H9 (cell line): ENCODE data around the gene STARD3NL. TPM values are rescaled to one million over a fixed set of nuclear protein-coding genes. Genes with fewer than 3 reads are reported as not detected.

ENCODE experiments used
- DNase-seq: peaks from one replicate; pipeline ENCODE4 v3.0.0-alpha.2; 2017
- H2AFZ ChIP-seq: one replicate; pipeline ENCODE4 v1.6.1; 2013; ENCODE audit warnings: mild to moderate bottlenecking, low read length, control low read depth, moderate library complexity
- H2AK5ac ChIP-seq: 2 replicates; pipeline ENCODE4 v1.6.1; 2013; ENCODE audit warnings: low read length, control low read depth, mixed read lengths; ENCODE audit not compliant: insufficient read length
- H2BK120ac ChIP-seq: one replicate; pipeline ENCODE4 v1.6.1; 2013; ENCODE audit warnings: low read depth, mild to moderate bottlenecking, low read length, control low read depth, inconsistent platforms; ENCODE audit not compliant: poor library complexity, severe bottlenecking
- H2BK12ac ChIP-seq: 2 replicates; pipeline ENCODE4 v1.6.1; 2013; ENCODE audit warnings: low read length, control low read depth, mixed read lengths, low read depth; ENCODE audit not compliant: insufficient read length
- H2BK15ac ChIP-seq: 2 replicates; pipeline ENCODE4 v1.6.1; 2013; ENCODE audit warnings: low read depth, low read length, control low read depth
- H2BK20ac ChIP-seq: one replicate; pipeline ENCODE4 v1.6.1; 2013; ENCODE audit warnings: low read depth, mild to moderate bottlenecking, low read length, control low read depth, inconsistent platforms; ENCODE audit not compliant: poor library complexity, severe bottlenecking
- H2BK5ac ChIP-seq: 2 replicates; pipeline ENCODE4 v1.6.1; 2013; ENCODE audit warnings: low read length, control low read depth, mixed read lengths; ENCODE audit not compliant: insufficient read length
- H3K14ac ChIP-seq: 2 replicates; pipeline ENCODE4 v1.6.1; 2013; ENCODE audit warnings: low read length, control low read depth; ENCODE audit not compliant: insufficient read depth
- H3K18ac ChIP-seq: 2 replicates; pipeline ENCODE4 v1.6.1; 2013; ENCODE audit warnings: low read depth, mild to moderate bottlenecking, mixed read lengths, low read length, control low read depth; ENCODE audit not compliant: insufficient read length
- H3K23ac ChIP-seq: 2 replicates; pipeline ENCODE4 v1.6.1; 2013; ENCODE audit warnings: low read length, control low read depth, mixed read lengths, low read depth; ENCODE audit not compliant: insufficient read length
- H3K23me2 ChIP-seq: 2 replicates; pipeline ENCODE4 v1.6.1; 2013; ENCODE audit warnings: low read depth, mild to moderate bottlenecking, mixed read lengths, low read length, control low read depth; ENCODE audit not compliant: insufficient read length, poor library complexity, severe bottlenecking
- H3K27ac ChIP-seq: 2 replicates; pipeline ENCODE4 v1.5.1; 2013; ENCODE audit warnings: low read length, control low read depth, mixed read lengths, low read depth; ENCODE audit not compliant: insufficient read length
- H3K27me3 ChIP-seq: 2 replicates; pipeline ENCODE4 v1.6.1; 2013; ENCODE audit warnings: low read length, control low read depth, inconsistent platforms; ENCODE audit not compliant: insufficient read depth
- H3K4ac ChIP-seq: 2 replicates; pipeline ENCODE4 v1.6.1; 2013; ENCODE audit warnings: low read depth, mild to moderate bottlenecking, control low read depth, inconsistent platforms, low read length, moderate library complexity
- H3K4me1 ChIP-seq: 2 replicates; pipeline ENCODE4 v1.6.1; 2013; ENCODE audit warnings: low read length, control low read depth, inconsistent platforms; ENCODE audit not compliant: insufficient read depth
- H3K4me2 ChIP-seq: 2 replicates; pipeline ENCODE4 v1.6.1; 2013; ENCODE audit warnings: low read length, control low read depth, mixed read lengths; ENCODE audit not compliant: insufficient read length, insufficient read depth
- H3K56ac ChIP-seq: 2 replicates; pipeline ENCODE4 v1.6.1; 2013; ENCODE audit warnings: low read depth, mild to moderate bottlenecking, mixed read lengths, low read length, control low read depth; ENCODE audit not compliant: insufficient read length
- H3K79me1 ChIP-seq: 2 replicates; pipeline ENCODE4 v1.6.1; 2013; ENCODE audit warnings: low read depth, mild to moderate bottlenecking, moderate library complexity, low read length, control low read depth, inconsistent platforms; ENCODE audit not compliant: insufficient read depth, poor library complexity, severe bottlenecking
- H3K79me2 ChIP-seq: 2 replicates; pipeline ENCODE4 v1.6.1; 2013; ENCODE audit warnings: low read length, control low read depth, inconsistent platforms; ENCODE audit not compliant: insufficient read depth
- H3K9ac ChIP-seq: 2 replicates; pipeline ENCODE4 v1.6.1; 2013; ENCODE audit warnings: low read length, control low read depth, mixed read lengths; ENCODE audit not compliant: insufficient read length; ENCODE audit errors: extremely low read depth
- H3K9me3 ChIP-seq: one replicate; pipeline ENCODE4 v1.6.1; 2013; ENCODE audit warnings: low read depth, low read length, inconsistent platforms; ENCODE audit not compliant: control insufficient read depth
- H3T11ph ChIP-seq: one replicate; pipeline ENCODE4 v1.6.1; 2013; ENCODE audit warnings: mild to moderate bottlenecking, low read length, control low read depth, inconsistent platforms
- H4K20me1 ChIP-seq: one replicate; pipeline ENCODE4 v1.6.1; 2013; ENCODE audit not compliant: control insufficient read depth, insufficient read length, insufficient read depth
- H4K5ac ChIP-seq: 2 replicates; pipeline ENCODE4 v1.6.1; 2013; ENCODE audit warnings: low read depth, mild to moderate bottlenecking, mixed read lengths, low read length, control low read depth; ENCODE audit not compliant: insufficient read length
- H4K8ac ChIP-seq: replicated peaks from 2 replicates; pipeline ENCODE4 v1.6.1; 2013; ENCODE audit warnings: low read length, control low read depth, mixed read lengths, low read depth; ENCODE audit not compliant: insufficient read length
- H4K91ac ChIP-seq: 2 replicates; pipeline ENCODE4 v1.6.1; 2013; ENCODE audit warnings: low read depth, mild to moderate bottlenecking, moderate library complexity, mixed read lengths, low read length, control low read depth; ENCODE audit not compliant: insufficient read length
- H3K27ac Mint-ChIP-seq, 3 experiments: 2 replicates in 2 of 3; 3 replicates in 1 of 3; pipeline ENCODE4 v1.8.0; 2020 to 2021; ENCODE audit warnings: mixed read lengths in 3 of 3, mild to moderate bottlenecking in 1 of 3, moderate library complexity in 1 of 3
- H3K27me3 Mint-ChIP-seq: 2 replicates; pipeline ENCODE4 v1.8.0; 2021; ENCODE audit warnings: low read depth, mild to moderate bottlenecking, moderate library complexity, mixed read lengths
- H3K36me3 Mint-ChIP-seq, 3 experiments: 2 replicates in 2 of 3; 3 replicates in 1 of 3; pipeline ENCODE4 v1.8.0; 2020 to 2021; ENCODE audit warnings: low read depth in 3 of 3, mixed read lengths in 3 of 3; ENCODE audit not compliant: insufficient read depth in 1 of 3
- H3K4me1 Mint-ChIP-seq, 2 experiments: 2 replicates each; pipeline ENCODE4 v1.8.0; 2020; ENCODE audit warnings: mixed read lengths in 2 of 2
- H3K4me3 Mint-ChIP-seq, 2 experiments: 2 replicates in 1 of 2; 3 replicates in 1 of 2; pipeline ENCODE4 v1.8.0; 2020 to 2021; ENCODE audit warnings: mild to moderate bottlenecking in 2 of 2, mixed read lengths in 2 of 2, moderate library complexity in 1 of 2
- H3K9me3 Mint-ChIP-seq, 2 experiments: 2 replicates in 1 of 2; 3 replicates in 1 of 2; pipeline ENCODE4 v1.8.0; 2020; ENCODE audit warnings: mild to moderate bottlenecking in 2 of 2, mixed read lengths in 2 of 2, moderate library complexity in 1 of 2
- CTCF ChIP-seq: fragments of 200-600 bp; sonication (generic); conservative IDR thresholded peaks from 3 replicates; pipeline ENCODE4 v1.8.0; 2021; ENCODE audit warnings: antibody characterized with exemption, mild to moderate bottlenecking
- WGBS: extraction: QIAGEN DNeasy Blood & Tissue Kit; methylation state at CpG from one replicate; pipeline ENCODE4 v1.1.7; 2013; ENCODE audit warnings: missing lambda C conversion rate, low lambda C conversion rate, mixed read lengths; ENCODE audit not compliant: insufficient read length; ENCODE audit errors: extremely low coverage; 5-methylcytosine and 5-hydroxymethylcytosine counted together
- total RNA-seq: library from RNA; stranded (reverse); gene quantifications from 2 replicates; pipeline ENCODE4 v1.2.1, GENCODE V29; 2021

STARD3NL gene
- total RNA-seq, 1 experiment from 2014 or later = 36.5 TPM

GRCh38 chr7:38153515-38153914 is 24.5 kb upstream of the STARD3NL start:
- Histone ChIP-seq H4K91ac (no peak overlapping the region), H4K8ac (no peak overlapping the region), H2AFZ (no peak overlapping the region), H3K14ac (no peak overlapping the region), H3K79me1 (no peaks in the 10 kb centered on the region), H3K18ac (no peak overlapping the region), H2BK20ac (no peak overlapping the region), H3K56ac (no peak overlapping the region), H4K20me1 (no peaks in the 10 kb centered on the region), H2BK15ac (no peak overlapping the region), H3K23ac (no peak overlapping the region), H2BK12ac (no peak overlapping the region), H4K5ac (no peak overlapping the region), H2BK120ac (no peak overlapping the region), H3T11ph (no peak overlapping the region), H2BK5ac (no peak overlapping the region), H3K4me1 (no peaks in the 10 kb centered on the region), H3K27ac (no peak overlapping the region), H3K4ac (no peak overlapping the region), H3K79me2 (no peaks in the 10 kb centered on the region), H2AK5ac (no peak overlapping the region), H3K9me3 (no peaks in the 10 kb centered on the region), H3K9ac (no peak overlapping the region), H3K23me2 (no peaks in the 10 kb centered on the region), H3K4me2 (no peak overlapping the region), H3K27me3 (no peaks in the 10 kb centered on the region)
- Mint-ChIP-seq H3K4me3 (no peak overlapping the region), H3K9me3 (peaks cover 0 to 2% of the 10 kb centered on the region in 2 experiments; a peak in 1 of 5 replicates), H3K36me3 (0 out of 7 replicates have a peak, but pooled peaks cover 0 to 4% (median 0%) of the 10 kb centered on the region in 3 experiments), H3K27ac (peak overlapping the region in 1 of 3 experiments; percentile 21; a peak in 1 of 7 replicates), H3K4me1 (peaks cover 0 to 4% of the 10 kb centered on the region in 2 experiments; a peak in 2 of 4 replicates), H3K27me3 (peaks cover 3% of the 10 kb centered on the region; the same call in 1 of the 2 replicates)
- DNase-seq = no peak
- no peak for TF ChIP-seq CTCF
- WGBS = no CpG with 5 or more reads among the region's 1 CpG
